Measurements from ENCODE around the gene TMIGD1.

Gene TMIGD1

GRCh38 chr17:30323895-30324319, 9.9 kb downstream of the TMIGD1 start:
- H3K9me3 ChIP-seq (ENCODE audit: control insufficient read depth, insufficient read depth, low read length) = no peaks in the 10 kb centered on the region
- no peak overlapping the region for H3K27ac ChIP-seq (ENCODE audit: low read depth, low read length)
- no peak overlapping the region for H3K4me2 ChIP-seq (ENCODE audit: low read length)
- H3K27me3 ChIP-seq (ENCODE audit: control insufficient read depth, low read length) = peaks cover 7% of the 10 kb centered on the region; the same call in 1 of the 2 replicates
- no peaks in the 10 kb centered on the region for H3K79me2 ChIP-seq (ENCODE audit: control insufficient read depth, low read length)
- H3K4me3 ChIP-seq (ENCODE audit: low read length) = no peak overlapping the region
- TF ChIP-seq, protein P1, sequence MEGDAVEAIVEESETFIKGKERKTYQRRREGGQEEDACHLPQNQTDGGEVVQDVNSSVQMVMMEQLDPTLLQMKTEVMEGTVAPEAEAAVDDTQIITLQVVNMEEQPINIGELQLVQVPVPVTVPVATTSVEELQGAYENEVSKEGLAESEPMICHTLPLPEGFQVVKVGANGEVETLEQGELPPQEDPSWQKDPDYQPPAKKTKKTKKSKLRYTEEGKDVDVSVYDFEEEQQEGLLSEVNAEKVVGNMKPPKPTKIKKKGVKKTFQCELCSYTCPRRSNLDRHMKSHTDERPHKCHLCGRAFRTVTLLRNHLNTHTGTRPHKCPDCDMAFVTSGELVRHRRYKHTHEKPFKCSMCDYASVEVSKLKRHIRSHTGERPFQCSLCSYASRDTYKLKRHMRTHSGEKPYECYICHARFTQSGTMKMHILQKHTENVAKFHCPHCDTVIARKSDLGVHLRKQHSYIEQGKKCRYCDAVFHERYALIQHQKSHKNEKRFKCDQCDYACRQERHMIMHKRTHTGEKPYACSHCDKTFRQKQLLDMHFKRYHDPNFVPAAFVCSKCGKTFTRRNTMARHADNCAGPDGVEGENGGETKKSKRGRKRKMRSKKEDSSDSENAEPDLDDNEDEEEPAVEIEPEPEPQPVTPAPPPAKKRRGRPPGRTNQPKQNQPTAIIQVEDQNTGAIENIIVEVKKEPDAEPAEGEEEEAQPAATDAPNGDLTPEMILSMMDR (IDR thresholded peaks at IDR 0.05; ENCODE audit: low read depth, low read length, poor library complexity, severe bottlenecking) = no peak
- no peak for TF ChIP-seq EZH2phosphoT487 (IDR thresholded peaks at IDR 0.05; ENCODE audit: borderline replicate concordance, low read length)
- no peaks in the 10 kb centered on the region for H3K9me2 ChIP-seq (replicated peaks; ENCODE audit: control insufficient read depth, low read length)
- H3K4me1 ChIP-seq (ENCODE audit: control insufficient read depth, low read length) = peaks cover 14% of the 10 kb centered on the region
- H3K36me3 ChIP-seq (ENCODE audit: control insufficient read depth, low read length) = no peaks in the 10 kb centered on the region
- H4K20me1 ChIP-seq (ENCODE audit: control insufficient read depth, insufficient read depth, low read depth, low read length) = no peaks in the 10 kb centered on the region
- no peaks in the 10 kb centered on the region for H3F3A ChIP-seq (ENCODE audit: control insufficient read depth, insufficient read depth)

DNA sequence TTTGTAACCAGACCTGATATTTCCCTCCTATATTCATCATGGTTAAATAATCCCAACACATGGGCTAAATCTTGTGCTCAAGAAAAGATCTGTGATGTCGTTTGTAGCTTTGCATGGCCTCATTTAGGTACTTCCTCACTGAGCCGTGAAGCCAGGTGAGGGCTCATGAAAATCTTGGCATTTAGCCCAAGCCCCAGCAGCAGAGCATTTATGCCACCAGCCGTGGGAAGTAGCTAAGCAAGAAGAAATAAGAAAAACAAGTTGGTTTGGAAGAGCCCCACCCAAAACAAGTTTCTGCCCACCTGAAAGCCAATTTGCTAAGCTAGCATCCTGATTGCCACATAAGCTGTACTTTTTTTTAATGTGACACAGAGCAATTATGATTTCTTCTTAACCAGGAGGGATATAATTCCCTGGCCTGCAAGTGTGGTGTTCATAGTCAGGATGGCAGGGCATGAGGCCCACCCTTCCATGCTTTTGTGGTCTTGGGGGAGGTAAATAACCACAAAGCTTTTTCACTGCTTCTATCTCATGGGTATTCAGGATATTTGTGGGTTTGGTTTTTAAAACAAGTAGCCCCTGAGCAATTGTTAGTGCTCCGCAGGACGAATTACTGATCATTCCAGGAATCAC, 10.5 kb downstream of the TMIGD1 start:
- no peaks in the 10 kb centered on the region for H3F3A ChIP-seq (ENCODE audit: control insufficient read depth, insufficient read depth)
- H3K79me2 ChIP-seq (ENCODE audit: control insufficient read depth, low read length) = no peaks in the 10 kb centered on the region
- no peaks in the 10 kb centered on the region for H4K20me1 ChIP-seq (ENCODE audit: control insufficient read depth, insufficient read depth, low read depth, low read length)
- peaks cover 7% of the 10 kb centered on the region; the same call in 1 of the 2 replicates for H3K27me3 ChIP-seq (ENCODE audit: control insufficient read depth, low read length)
- no peak for TF ChIP-seq EZH2phosphoT487 (IDR thresholded peaks at IDR 0.05; ENCODE audit: borderline replicate concordance, low read length)
- TF ChIP-seq, protein P1 (IDR thresholded peaks at IDR 0.05; ENCODE audit: low read depth, low read length, poor library complexity, severe bottlenecking) = no peak
- no peaks in the 10 kb centered on the region for H3K9me3 ChIP-seq (ENCODE audit: control insufficient read depth, insufficient read depth, low read length)
- no peaks in the 10 kb centered on the region for H3K9me2 ChIP-seq (replicated peaks; ENCODE audit: control insufficient read depth, low read length)
- no peaks in the 10 kb centered on the region for H3K36me3 ChIP-seq (ENCODE audit: control insufficient read depth, low read length)
- H3K4me3 ChIP-seq (ENCODE audit: low read length) = no peak overlapping the region
- H3K27ac ChIP-seq (ENCODE audit: low read depth, low read length) = no peak overlapping the region
- H3K4me1 ChIP-seq (ENCODE audit: control insufficient read depth, low read length) = peaks cover 14% of the 10 kb centered on the region
- peak overlapping the region; percentile 41 for H3K4me2 ChIP-seq (ENCODE audit: low read length)

- H3F3A ChIP-seq (ENCODE audit: control insufficient read depth, insufficient read depth) = no peaks in the 10 kb centered on the region
- no peaks in the 10 kb centered on the region for H3K9me3 ChIP-seq (ENCODE audit: control insufficient read depth, insufficient read depth, low read length)
- peaks cover 7% of the 10 kb centered on the region; the same call in 1 of the 2 replicates for H3K27me3 ChIP-seq (ENCODE audit: control insufficient read depth, low read length)
- H3K4me2 ChIP-seq (ENCODE audit: low read length) = no peak overlapping the region
- no peak overlapping the region for H3K4me3 ChIP-seq (ENCODE audit: low read length)
- H3K9me2 ChIP-seq (replicated peaks; ENCODE audit: control insufficient read depth, low read length) = no peaks in the 10 kb centered on the region
- peaks cover 14% of the 10 kb centered on the region for H3K4me1 ChIP-seq (ENCODE audit: control insufficient read depth, low read length)
- TF ChIP-seq, protein P1 (IDR thresholded peaks at IDR 0.05; ENCODE audit: low read depth, low read length, poor library complexity, severe bottlenecking) = no peak
- TF ChIP-seq EZH2phosphoT487 (IDR thresholded peaks at IDR 0.05; ENCODE audit: borderline replicate concordance, low read length) = no peak
- no peak overlapping the region for H3K27ac ChIP-seq (ENCODE audit: low read depth, low read length)
- no peaks in the 10 kb centered on the region for H3K79me2 ChIP-seq (ENCODE audit: control insufficient read depth, low read length)
- H4K20me1 ChIP-seq (ENCODE audit: control insufficient read depth, insufficient read depth, low read depth, low read length) = no peaks in the 10 kb centered on the region
- no peaks in the 10 kb centered on the region for H3K36me3 ChIP-seq (ENCODE audit: control insufficient read depth, low read length)
Measured at GRCh38 chr17:30321314-30321713, 12.5 kb downstream of the TMIGD1 start.
